GM19395 (cell line): ENCODE measurements around the gene TRIM8.

Source experiments
- ATAC-seq: cut with Tn5 transposase; IDR thresholded peaks from one replicate; pipeline ENCODE4 v1.9.1; 2021; ENCODE audit warnings: mild to moderate bottlenecking, moderate library complexity; ENCODE audit not compliant: unreplicated experiment

TRIM8 gene

GRCh38 chr10:102615361-102615760 lies 28.9 kb upstream of the TRIM8 start:
- no peak for ATAC-seq

- ATAC-seq = no peak
Measured at GRCh38 chr10:102616066-102616770, 28.1 kb upstream of the TRIM8 start.

- no peak for ATAC-seq
Measured at GRCh38 chr10:102617041-102617440, 27.2 kb upstream of the TRIM8 start.

- ATAC-seq = no peak
Measured at GRCh38 chr10:102617816-102618215, 26.5 kb upstream of the TRIM8 start.

GRCh38 chr10:102619281-102619981 lies 24.8 kb upstream of the TRIM8 start:
- no peak for ATAC-seq

- ATAC-seq = no peak
Measured at GRCh38 chr10:102620138-102620590, 24.1 kb upstream of the TRIM8 start.

- no peak for ATAC-seq
Measured at GRCh38 chr10:102620591-102621442, 23.5 kb upstream of the TRIM8 start.

GRCh38 chr10:102621443-102622325 lies 22.6 kb upstream of the TRIM8 start:
- no peak for ATAC-seq

- ATAC-seq = no peak
Measured at GRCh38 chr10:102624094-102624493, 20.2 kb upstream of the TRIM8 start.

GRCh38 chr10:102624751-102625645 lies 19.3 kb upstream of the TRIM8 start:
- ATAC-seq = no peak

- no peak for ATAC-seq
Measured at GRCh38 chr10:102626026-102626685, 18.1 kb upstream of the TRIM8 start.

GRCh38 chr10:102627291-102627735 lies 17.0 kb upstream of the TRIM8 start:
- ATAC-seq = no peak

- no peak for ATAC-seq
Measured at GRCh38 chr10:102627736-102628293, 16.5 kb upstream of the TRIM8 start.

- no peak for ATAC-seq
Measured at GRCh38 chr10:102628451-102628911, 15.8 kb upstream of the TRIM8 start.

- ATAC-seq = no peak
Measured at GRCh38 chr10:102629661-102630614, 14.3 kb upstream of the TRIM8 start.

GRCh38 chr10:102630663-102631062 lies 13.6 kb upstream of the TRIM8 start:
- no peak for ATAC-seq
